ENCODE results near the gene NR2F2.

Gene NR2F2

GRCh38 chr15:96342406-96343112 is 12.1 kb downstream of the NR2F2 start:
- no peak for DNase-seq (ENCODE audit: low read depth in 2 of 2)

GRCh38 chr15:96343113-96344059 is 12.9 kb downstream of the NR2F2 start:
- DNase-seq (ENCODE audit: low read depth in 2 of 2) = no peak

- no peak for DNase-seq (ENCODE audit: low read depth in 2 of 2)
These were observed 13.7 kb downstream of the NR2F2 start for GRCh38 chr15:96344060-96344705.

GRCh38 chr15:96344706-96345559 is 14.4 kb downstream of the NR2F2 start:
- no peak for DNase-seq (ENCODE audit: low read depth in 2 of 2)

GRCh38 chr15:96345560-96346399 is 15.3 kb downstream of the NR2F2 start:
- DNase-seq (ENCODE audit: low read depth in 2 of 2) = no peak

DNA sequence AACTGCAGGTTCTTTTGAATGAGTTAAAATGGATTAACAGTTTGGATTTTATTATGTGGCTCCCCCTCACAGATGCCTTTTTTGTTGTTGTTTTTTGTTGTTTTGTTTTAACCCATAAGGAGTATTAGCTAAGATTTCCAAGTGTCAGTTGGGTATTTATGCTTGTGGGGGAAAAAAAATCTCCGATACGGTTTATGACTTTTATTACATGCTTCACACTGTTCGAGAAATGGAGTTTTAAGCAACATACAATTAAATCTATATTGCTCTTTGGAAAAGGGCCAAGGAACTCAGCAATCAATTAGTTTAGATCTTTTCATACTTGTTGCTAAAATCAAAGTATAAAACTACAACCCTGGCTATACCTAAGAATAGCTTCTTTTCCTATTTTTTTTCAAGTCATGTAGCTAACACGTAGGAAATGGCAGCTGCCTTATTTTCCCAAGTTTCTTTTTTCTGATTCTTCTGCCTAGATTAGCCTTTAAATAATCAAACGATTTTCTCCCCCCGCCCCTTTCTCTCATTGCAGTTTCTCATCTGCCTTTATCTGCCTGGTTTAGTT is 16.0 kb downstream of the NR2F2 start:
- no peak for DNase-seq (ENCODE audit: low read depth in 2 of 2)

GRCh38 chr15:96347181-96348111 is 16.9 kb downstream of the NR2F2 start:
- no peak for DNase-seq (ENCODE audit: low read depth in 2 of 2)

DNA sequence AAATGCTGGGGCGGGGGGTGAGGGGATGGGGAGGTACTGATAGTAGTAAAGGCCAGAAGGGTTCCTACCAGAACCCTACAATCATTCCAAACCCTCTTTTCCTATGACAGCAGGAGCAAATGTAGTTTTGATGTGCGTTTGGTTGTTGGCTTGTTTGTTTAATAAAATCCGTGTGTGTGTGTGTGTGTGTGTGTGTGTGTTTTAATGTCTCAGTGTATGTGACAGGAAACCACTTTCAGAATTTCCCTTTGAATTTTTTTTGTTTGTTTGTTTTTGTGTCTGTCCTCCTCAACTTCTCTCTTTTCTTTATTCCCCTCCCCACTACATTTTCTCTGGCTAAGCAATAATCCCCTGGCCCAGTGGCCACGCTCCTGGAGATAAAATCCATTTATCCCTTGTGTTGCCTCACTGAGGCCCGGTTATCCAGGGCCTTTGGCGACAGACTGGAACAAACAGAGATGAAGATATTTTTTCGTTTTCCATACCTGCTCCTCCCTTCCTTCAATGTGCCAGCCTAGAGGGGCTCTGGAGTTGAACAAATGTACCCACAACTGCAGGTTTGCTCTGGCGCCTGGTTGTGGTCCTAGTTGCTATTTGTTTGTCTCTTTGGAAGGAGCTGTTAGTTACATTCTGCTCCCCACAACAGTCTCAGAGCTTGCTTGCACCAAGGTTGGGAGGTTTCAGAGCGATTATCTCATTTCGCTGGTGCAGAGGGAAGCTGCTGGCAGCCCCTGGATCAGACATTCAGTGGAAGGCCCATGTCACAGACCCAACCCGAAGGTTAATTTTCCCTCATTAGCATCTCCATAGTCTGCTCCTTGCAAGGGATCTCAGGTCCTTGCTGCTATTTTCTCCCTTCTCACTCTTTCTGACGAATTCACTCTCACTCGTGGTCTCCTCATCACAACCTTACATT is 17.9 kb downstream of the NR2F2 start:
- no peak for DNase-seq (ENCODE audit: low read depth in 2 of 2)

GRCh38 chr15:96349034-96349856 is 18.7 kb downstream of the NR2F2 start:
- DNase-seq (ENCODE audit: low read depth in 2 of 2) = no peak

- DNase-seq (ENCODE audit: low read depth in 2 of 2) = no peak
These were observed 19.6 kb downstream of the NR2F2 start for GRCh38 chr15:96349857-96350720.

- DNase-seq (ENCODE audit: low read depth in 2 of 2) = no peak
These were observed 20.6 kb downstream of the NR2F2 start for GRCh38 chr15:96350934-96351724.

- no peak for DNase-seq (ENCODE audit: low read depth in 2 of 2)
These were observed 21.5 kb downstream of the NR2F2 start for GRCh38 chr15:96351761-96352603.

- DNase-seq (ENCODE audit: low read depth in 2 of 2) = no peak
These were observed 22.3 kb downstream of the NR2F2 start for GRCh38 chr15:96352604-96353405.
